Ramos (cell line): ENCODE data around the gene TEX29.

Source experiments
- in situ Hi-C: fragments of 300-500 bp; cut with MboI; formaldehyde crosslinking; loops from one replicate; pipeline ENCODE4 v1.14.3; 2022; ENCODE audit warnings: low sequenced_read_pairs; ENCODE audit not compliant: unreplicated experiment

TEX29 gene

GRCh38 chr13:111388851-111389500, 68.5 kb downstream of the TEX29 start:
- in situ Hi-C loops = no loop called here

- in situ Hi-C loops = no loop called here
Observed at GRCh38 chr13:111389621-111390521, 69.4 kb downstream of the TEX29 start.

- in situ Hi-C loops = no loop called here
Observed at GRCh38 chr13:111390522-111391270, 70.3 kb downstream of the TEX29 start.

GRCh38 chr13:111392486-111392885, 72.0 kb downstream of the TEX29 start:
- in situ Hi-C loops = no loop called here

GRCh38 chr13:111393221-111393790, 72.9 kb downstream of the TEX29 start:
- in situ Hi-C loops = no loop called here
